ENCODE measurements around the gene TNNI3.

GRCh38 chr19:55131421-55131820 lies 26.1 kb downstream of the TNNI3 start:
- no peak for TF ChIP-seq TEAD2 (tag; IDR thresholded peaks at IDR 0.05)
- TF ChIP-seq ESRRA (IDR thresholded peaks at IDR 0.05; ENCODE audit: borderline replicate concordance, low read depth): no peak
